Esophagus squamous epithelium (tissue), 4 donors: ENCODE measurements around the gene TTC4.

Experiments
- POLR2A ChIP-seq, 4 donors: fragments of 450-650 bp; IDR thresholded peaks; one replicate each; pipeline ENCODE4 v1.6.1; 2017; ENCODE audit warnings: antibody characterized with exemption in 4 of 4, mild to moderate bottlenecking in 4 of 4, moderate library complexity in 3 of 4
- TF ChIP-seq, protein P1 (sequence below), 6 experiments: fragments of 450-650 bp in 4 of 6; fragments of 200-600 bp in 2 of 6; sonication (generic) in 2 of 6; IDR thresholded peaks; one replicate each; pipeline ENCODE4 v1.5.1; 2016 to 2019; ENCODE audit warnings: antibody characterized with exemption in 6 of 6, mild to moderate bottlenecking in 4 of 6, moderate library complexity in 4 of 6

DNA sequence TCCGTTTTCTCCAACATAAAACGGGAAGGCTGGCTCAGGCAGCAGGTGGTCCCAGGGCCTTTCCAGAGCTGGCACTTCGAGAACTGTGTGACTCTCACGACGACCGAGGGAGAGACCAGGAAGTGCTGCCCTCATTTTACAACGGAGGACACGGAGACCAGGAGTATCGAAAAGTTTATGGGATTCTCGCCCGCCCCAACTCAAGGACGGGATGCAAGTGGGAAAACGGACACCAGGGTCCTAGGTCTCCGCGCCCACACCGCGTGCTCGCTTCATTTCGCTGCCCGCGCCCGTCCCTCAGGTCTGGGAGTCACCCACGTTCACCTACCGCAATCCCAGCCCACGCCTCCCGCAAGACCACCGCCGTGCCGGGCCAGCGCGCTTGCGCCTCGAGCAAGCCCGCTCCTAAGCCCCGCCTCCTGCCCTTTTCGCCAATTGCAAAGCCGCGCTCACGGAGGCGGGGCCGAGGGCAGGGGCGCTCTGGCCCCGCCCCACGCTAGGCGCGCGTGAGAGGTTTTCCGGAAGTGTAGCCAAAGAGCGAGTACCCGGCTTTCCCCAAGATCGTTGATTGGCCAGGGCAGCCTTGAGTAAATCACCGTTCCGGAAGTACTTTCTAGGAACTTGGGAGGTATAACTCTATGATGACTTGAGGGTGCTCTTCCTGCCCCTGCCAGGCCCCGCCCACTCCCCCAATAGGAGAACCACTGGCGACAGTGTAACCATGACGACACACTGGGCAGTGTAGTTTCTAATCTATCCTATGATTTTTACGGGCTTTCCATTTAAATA is 48.7 kb downstream of the TTC4 start, which contains the start of gene PARS2:
- TF ChIP-seq, protein P1, sequence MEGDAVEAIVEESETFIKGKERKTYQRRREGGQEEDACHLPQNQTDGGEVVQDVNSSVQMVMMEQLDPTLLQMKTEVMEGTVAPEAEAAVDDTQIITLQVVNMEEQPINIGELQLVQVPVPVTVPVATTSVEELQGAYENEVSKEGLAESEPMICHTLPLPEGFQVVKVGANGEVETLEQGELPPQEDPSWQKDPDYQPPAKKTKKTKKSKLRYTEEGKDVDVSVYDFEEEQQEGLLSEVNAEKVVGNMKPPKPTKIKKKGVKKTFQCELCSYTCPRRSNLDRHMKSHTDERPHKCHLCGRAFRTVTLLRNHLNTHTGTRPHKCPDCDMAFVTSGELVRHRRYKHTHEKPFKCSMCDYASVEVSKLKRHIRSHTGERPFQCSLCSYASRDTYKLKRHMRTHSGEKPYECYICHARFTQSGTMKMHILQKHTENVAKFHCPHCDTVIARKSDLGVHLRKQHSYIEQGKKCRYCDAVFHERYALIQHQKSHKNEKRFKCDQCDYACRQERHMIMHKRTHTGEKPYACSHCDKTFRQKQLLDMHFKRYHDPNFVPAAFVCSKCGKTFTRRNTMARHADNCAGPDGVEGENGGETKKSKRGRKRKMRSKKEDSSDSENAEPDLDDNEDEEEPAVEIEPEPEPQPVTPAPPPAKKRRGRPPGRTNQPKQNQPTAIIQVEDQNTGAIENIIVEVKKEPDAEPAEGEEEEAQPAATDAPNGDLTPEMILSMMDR (IDR thresholded peaks at IDR 0.05), result peak in 1 of 6 experiments; percentile 12
- TF ChIP-seq POLR2A (IDR thresholded peaks at IDR 0.05), result peak in 3 of 4 donors; percentile 22 to 81 (median 73)
